ENCODE measurements around the gene RPL38. TPM values are rescaled to one million over a fixed set of nuclear protein-coding genes. Genes with fewer than 3 reads are reported as not detected.

The RPL38 gene
- total and polyA plus RNA-seq, 2 experiments from 2014 or later: 176 to 986 TPM

DNA sequence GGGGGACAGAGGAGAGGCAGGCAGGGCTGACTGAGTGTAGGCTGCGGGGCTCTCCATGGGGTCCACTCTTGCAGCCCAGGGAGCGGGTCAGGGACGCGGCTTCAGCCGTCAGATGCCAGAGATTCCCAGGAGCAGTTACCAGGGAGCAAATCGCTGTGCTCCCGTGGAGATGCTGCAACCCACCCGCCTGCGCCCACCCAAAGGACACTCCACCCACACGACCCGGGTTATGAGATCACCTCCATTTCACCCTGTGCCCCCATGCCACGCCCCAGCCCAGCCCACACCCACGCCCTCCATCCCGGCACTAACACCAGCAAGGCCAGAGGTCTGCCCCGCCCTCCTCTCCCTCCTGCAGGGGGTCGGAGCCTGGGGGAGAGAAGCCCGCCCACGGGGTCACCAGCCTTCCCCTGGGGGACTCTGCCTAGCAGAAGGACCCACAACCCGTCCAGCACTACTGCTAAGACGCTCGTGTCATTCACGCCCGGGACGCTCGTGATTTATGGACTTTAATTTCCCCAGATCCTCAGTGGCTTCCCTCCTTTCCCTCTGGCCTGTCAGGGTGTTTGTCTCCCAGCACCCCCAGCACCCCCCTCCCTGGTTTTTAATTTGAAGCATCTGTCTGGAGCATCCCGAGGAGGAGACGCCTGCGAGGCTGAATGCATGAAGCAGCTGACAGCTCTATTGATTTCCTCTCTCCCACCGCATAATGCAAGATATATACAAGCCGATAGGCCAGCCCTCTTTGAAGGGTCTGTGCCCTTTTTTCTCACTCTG is 6.7 kb upstream of the RPL38 start:
- no peaks in the 10 kb centered on the region for H3K9me3 ChIP-seq (ENCODE audit: low read depth)
- in situ Hi-C loops (cut with MboI): no loop called here
- H3K9ac ChIP-seq: no peak overlapping the region
- no peak overlapping the region for H3K27ac ChIP-seq
- H2AFZ ChIP-seq: no peak overlapping the region
- H3K4me3 ChIP-seq: no peak overlapping the region
- H3K4me1 ChIP-seq (ENCODE audit: insufficient read depth): no peaks in the 10 kb centered on the region
- no peak for DNase-seq
- WGBS, 2 experiments (ENCODE audit: low coverage in 1 of 2, low lambda C conversion rate in 2 of 2, missing lambda C conversion rate in 2 of 2): 8 to 9% methylated on average over 23 to 25 of the region's 30 CpGs
- no peaks in the 10 kb centered on the region for H4K20me1 ChIP-seq (ENCODE audit: insufficient read depth)
- no peak overlapping the region for H3K4me2 ChIP-seq (ENCODE audit: unreplicated experiment)
- no peaks in the 10 kb centered on the region for H3K36me3 ChIP-seq (ENCODE audit: low read depth)
- H3K9me2 ChIP-seq (ENCODE audit: insufficient read depth): no peaks in the 10 kb centered on the region
- H3F3A ChIP-seq (ENCODE audit: insufficient read depth): no peaks in the 10 kb centered on the region
- H3K79me2 ChIP-seq (ENCODE audit: insufficient read depth): no peaks in the 10 kb centered on the region
- no peak for TF ChIP-seq EZH2phosphoT487 (IDR thresholded peaks at IDR 0.05; ENCODE audit: insufficient read depth, low read depth)
- no peak for TF ChIP-seq EZH2 (IDR thresholded peaks at IDR 0.05; ENCODE audit: insufficient read depth, poor library complexity, severe bottlenecking)
- H3K27me3 ChIP-seq (replicated peaks; ENCODE audit: insufficient read depth): peaks cover 32% of the 10 kb centered on the region

DNA sequence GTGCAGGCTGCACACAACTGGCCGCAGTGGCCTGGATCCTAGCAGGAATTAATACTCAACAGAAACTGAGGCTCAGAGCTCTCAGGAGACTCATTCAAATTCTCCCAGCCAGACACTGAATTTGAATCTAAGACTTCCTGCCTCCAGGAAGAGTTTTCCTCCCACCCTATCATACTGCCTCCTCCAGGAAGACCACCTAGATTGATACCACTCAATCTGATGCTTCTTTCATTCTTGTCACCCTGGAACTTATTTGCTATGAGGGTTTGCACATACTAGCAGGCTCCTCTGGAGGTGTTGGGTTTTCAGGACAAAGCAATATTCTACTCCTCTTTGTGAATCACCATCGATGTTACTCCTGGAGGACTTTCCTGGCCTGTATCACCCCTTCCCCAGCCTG is 5.7 kb upstream of the RPL38 start:
- H3K27me3 ChIP-seq (replicated peaks; ENCODE audit: insufficient read depth): peaks cover 38% of the 10 kb centered on the region
- in situ Hi-C loops (cut with MboI): no loop called here
- no peaks in the 10 kb centered on the region for H3K9me2 ChIP-seq (ENCODE audit: insufficient read depth)

DNA sequence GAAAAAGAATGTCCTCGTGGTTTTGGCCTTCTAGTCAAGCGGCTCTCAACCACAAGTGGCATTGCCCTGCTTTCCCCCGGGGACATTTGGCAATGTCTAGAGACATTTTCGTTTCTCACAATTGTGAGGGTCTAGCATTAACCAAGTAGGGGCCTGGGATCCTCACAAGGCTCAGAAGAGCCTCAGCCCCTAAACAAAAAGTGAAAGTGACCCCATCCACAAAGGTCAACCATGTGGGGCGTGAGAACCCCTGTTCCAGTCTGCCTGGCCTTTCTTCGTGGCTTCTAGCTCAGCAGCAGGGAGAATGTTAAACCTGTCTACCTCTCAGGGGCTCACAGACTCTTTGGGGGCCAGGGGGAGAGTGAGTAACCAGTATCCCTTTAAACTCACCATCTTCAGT is 4.8 kb upstream of the RPL38 start:
- Histone ChIP-seq H3K4me1 (ENCODE audit: insufficient read depth) (no peaks in the 10 kb centered on the region), H3K9ac (no peak overlapping the region), H3K9me2 (ENCODE audit: insufficient read depth) (no peaks in the 10 kb centered on the region), H2AFZ (no peak overlapping the region), H3K36me3 (ENCODE audit: low read depth) (no peaks in the 10 kb centered on the region), H3K79me2 (ENCODE audit: insufficient read depth) (peaks cover 2% of the 10 kb centered on the region), H3F3A (ENCODE audit: insufficient read depth) (no peaks in the 10 kb centered on the region), H3K27ac (no peak overlapping the region), H3K9me3 (ENCODE audit: low read depth) (no peaks in the 10 kb centered on the region), H3K4me3 (no peak overlapping the region), H3K27me3 (replicated peaks; ENCODE audit: insufficient read depth) (peaks cover 38% of the 10 kb centered on the region), H3K4me2 (ENCODE audit: unreplicated experiment) (no peak overlapping the region), H4K20me1 (ENCODE audit: insufficient read depth) (no peaks in the 10 kb centered on the region)
- WGBS, 2 experiments (ENCODE audit: low coverage in 1 of 2, low lambda C conversion rate in 2 of 2, missing lambda C conversion rate in 2 of 2): 44 to 48% methylated on average over 6 of the region's 6 CpGs
- in situ Hi-C loops (cut with MboI): no loop called here
- no peak for DNase-seq
- TF ChIP-seq EZH2 (IDR thresholded peaks at IDR 0.05; ENCODE audit: insufficient read depth, poor library complexity, severe bottlenecking): no peak
- TF ChIP-seq EZH2phosphoT487 (IDR thresholded peaks at IDR 0.05; ENCODE audit: insufficient read depth, low read depth): no peak

More for the DNA sequence above, 5.7 kb upstream of the RPL38 start:
- H3K36me3 ChIP-seq (ENCODE audit: low read depth): no peaks in the 10 kb centered on the region
- TF ChIP-seq EZH2 (IDR thresholded peaks at IDR 0.05; ENCODE audit: insufficient read depth, poor library complexity, severe bottlenecking): no peak
- no peak for TF ChIP-seq EZH2phosphoT487 (IDR thresholded peaks at IDR 0.05; ENCODE audit: insufficient read depth, low read depth)
- no peak for DNase-seq
- H3K9me3 ChIP-seq (ENCODE audit: low read depth): no peaks in the 10 kb centered on the region
- H3K4me3 ChIP-seq: no peak overlapping the region
- H3K79me2 ChIP-seq (ENCODE audit: insufficient read depth): no peaks in the 10 kb centered on the region
- no peaks in the 10 kb centered on the region for H4K20me1 ChIP-seq (ENCODE audit: insufficient read depth)
- H3K4me1 ChIP-seq (ENCODE audit: insufficient read depth): no peaks in the 10 kb centered on the region
- H2AFZ ChIP-seq: no peak overlapping the region
- H3K27ac ChIP-seq: no peak overlapping the region
- WGBS, 2 experiments (ENCODE audit: low coverage in 1 of 2, low lambda C conversion rate in 2 of 2, missing lambda C conversion rate in 2 of 2): 88 to 89% methylated on average over 2 of the region's 2 CpGs
- no peaks in the 10 kb centered on the region for H3F3A ChIP-seq (ENCODE audit: insufficient read depth)
- H3K9ac ChIP-seq: no peak overlapping the region
- H3K4me2 ChIP-seq (ENCODE audit: unreplicated experiment): no peak overlapping the region

DNA sequence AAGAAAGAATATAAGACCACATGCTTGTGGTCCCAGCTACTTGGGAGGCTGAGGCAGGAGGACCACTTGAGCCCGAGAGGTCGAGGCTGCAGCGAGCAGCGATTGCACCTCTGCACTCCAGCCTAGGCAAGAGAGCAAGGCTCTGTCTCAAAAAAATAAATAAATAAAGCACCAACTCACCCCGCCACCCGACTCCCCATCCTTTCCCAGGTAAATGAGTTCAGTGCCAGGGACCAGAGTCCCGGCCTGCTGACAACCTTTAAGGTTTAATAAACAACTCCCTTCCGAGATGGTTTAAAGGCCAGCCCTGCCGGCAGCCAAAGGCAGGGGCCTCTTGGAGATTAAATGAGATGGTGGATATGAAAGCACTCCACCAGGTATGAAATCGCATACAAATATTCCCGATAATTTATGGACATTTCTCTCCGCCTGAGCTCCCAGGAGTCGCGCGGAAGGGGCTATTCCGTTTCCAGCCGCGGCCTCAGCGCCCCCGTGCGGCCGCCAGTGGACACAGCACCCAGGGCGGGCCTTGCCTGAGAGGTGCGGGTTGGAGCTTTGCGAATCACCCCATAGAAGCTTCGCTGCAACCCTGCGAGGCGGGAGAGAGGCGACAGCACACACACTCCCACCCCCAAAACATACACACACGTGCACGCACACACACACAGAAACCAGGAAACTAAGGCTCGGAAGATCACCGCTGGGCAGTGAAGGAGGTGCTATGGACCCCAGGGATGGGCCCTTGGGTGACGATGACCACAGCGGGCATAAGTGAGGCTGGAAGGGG is 4.0 kb upstream of the RPL38 start:
- Histone ChIP-seq H3K4me2 (ENCODE audit: unreplicated experiment) (no peak overlapping the region), H3K4me3 (no peak overlapping the region), H3K9me3 (ENCODE audit: low read depth) (no peaks in the 10 kb centered on the region), H3K4me1 (ENCODE audit: insufficient read depth) (peaks cover 1% of the 10 kb centered on the region), H3K27ac (no peak overlapping the region), H4K20me1 (ENCODE audit: insufficient read depth) (no peaks in the 10 kb centered on the region), H3K9ac (no peak overlapping the region), H3K27me3 (replicated peaks; ENCODE audit: insufficient read depth) (peaks cover 38% of the 10 kb centered on the region), H3K36me3 (ENCODE audit: low read depth) (no peaks in the 10 kb centered on the region), H3K9me2 (ENCODE audit: insufficient read depth) (no peaks in the 10 kb centered on the region), H3K79me2 (ENCODE audit: insufficient read depth) (peaks cover 10% of the 10 kb centered on the region), H2AFZ (peak overlapping the region; percentile 65; the same call in 1 of the 2 replicates), H3F3A (ENCODE audit: insufficient read depth) (no peaks in the 10 kb centered on the region)
- 19 to 21% methylated on average over 35 of the region's 35 CpGs for WGBS, 2 experiments (ENCODE audit: low coverage in 1 of 2, low lambda C conversion rate in 2 of 2, missing lambda C conversion rate in 2 of 2)
- in situ Hi-C loops (cut with MboI): no loop called here
- no peak for TF ChIP-seq EZH2 (IDR thresholded peaks at IDR 0.05; ENCODE audit: insufficient read depth, poor library complexity, severe bottlenecking)
- TF ChIP-seq EZH2phosphoT487 (IDR thresholded peaks at IDR 0.05; ENCODE audit: insufficient read depth, low read depth): no peak
- peak; percentile 74 for DNase-seq
